Activated T-cell treated with anti-CD3 and anti-CD28 coated beads for 24 hours (primary cell): ENCODE results near the gene DDX43.
"Not testable (repeated sequence)": the region's sequence is repeated elsewhere in the genome, so short reads cannot be mapped to it uniquely, and the experiment has no call there.

Source experiments
- DNase-seq: peaks from one replicate; pipeline ENCODE4 v3.0.0-alpha.2; 2020; ENCODE audit warnings: low read depth

DDX43 gene

GRCh38 chr6:73388800-73389512 is 5.7 kb upstream of the DDX43 start:
- DNase-seq, result peak; percentile 28

DNA sequence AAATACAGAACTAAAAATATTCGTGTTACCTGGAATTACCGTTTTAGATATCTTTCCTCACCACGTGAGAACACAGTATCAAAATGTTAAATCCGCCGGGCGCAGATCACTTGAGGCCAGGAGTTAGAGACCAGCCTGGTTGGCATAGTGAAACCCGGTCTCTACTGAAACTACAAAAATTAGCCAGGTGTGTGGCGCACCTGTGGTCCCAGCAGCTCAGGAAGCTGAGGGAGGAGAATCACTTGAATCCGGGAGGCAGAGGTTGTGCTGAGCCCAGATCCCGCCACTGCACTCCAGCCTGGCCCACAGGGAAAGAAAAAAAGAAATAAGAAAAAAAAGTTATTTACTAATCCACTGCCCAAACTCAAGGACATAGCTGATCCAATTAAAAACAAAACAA is 4.8 kb upstream of the DDX43 start:
- DNase-seq, result no peak

GRCh38 chr6:73391675-73392074 is 3.0 kb upstream of the DDX43 start:
- no peak for DNase-seq

GRCh38 chr6:73392188-73392587 is 2.4 kb upstream of the DDX43 start:
- not testable (repeated sequence) for DNase-seq

- DNase-seq, result no peak
Measured at GRCh38 chr6:73393278-73393677, 1.4 kb upstream of the DDX43 start.

- DNase-seq, result no peak
Measured at GRCh38 chr6:73395875-73396274, 1.2 kb downstream of the DDX43 start.

GRCh38 chr6:73400656-73401055 is 6.0 kb downstream of the DDX43 start:
- no peak for DNase-seq

DNA sequence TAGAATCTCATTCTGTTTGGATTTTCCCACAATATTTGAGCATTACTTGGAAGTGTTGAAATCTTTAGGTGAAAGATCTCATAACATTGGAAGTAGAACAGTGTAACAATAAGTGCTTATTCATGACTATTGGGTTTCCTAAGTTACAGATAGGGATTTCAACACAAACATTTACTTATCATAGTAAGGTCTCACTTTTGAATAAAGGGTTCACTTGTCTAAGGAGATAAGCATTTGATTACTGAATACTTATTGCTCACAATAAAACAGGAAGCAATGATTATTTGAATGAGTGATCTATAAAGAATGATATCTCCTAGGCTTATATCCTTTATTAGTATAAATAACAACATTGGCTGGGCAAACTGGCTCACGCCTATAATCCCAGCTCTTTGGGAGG is 14.8 kb downstream of the DDX43 start:
- no peak for DNase-seq

DNA sequence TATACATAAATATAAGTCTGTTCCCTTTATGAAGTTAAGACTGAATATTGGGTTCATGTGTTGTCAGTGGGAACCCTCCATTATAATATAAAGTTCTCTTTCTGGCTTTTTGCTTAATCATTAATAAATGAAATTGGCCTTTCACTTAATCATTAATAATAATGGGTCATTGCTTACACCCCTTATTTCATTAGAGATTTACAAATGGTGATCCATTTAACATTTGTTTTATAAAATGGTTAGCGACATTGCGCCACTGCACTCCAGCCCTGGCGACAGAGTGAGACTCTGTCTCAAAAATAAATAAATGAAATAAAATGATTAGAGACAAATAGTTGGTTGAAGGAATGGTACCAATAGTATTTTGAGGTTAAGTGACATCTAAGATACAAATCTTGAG is 18.5 kb downstream of the DDX43 start:
- DNase-seq, result no peak

DNA sequence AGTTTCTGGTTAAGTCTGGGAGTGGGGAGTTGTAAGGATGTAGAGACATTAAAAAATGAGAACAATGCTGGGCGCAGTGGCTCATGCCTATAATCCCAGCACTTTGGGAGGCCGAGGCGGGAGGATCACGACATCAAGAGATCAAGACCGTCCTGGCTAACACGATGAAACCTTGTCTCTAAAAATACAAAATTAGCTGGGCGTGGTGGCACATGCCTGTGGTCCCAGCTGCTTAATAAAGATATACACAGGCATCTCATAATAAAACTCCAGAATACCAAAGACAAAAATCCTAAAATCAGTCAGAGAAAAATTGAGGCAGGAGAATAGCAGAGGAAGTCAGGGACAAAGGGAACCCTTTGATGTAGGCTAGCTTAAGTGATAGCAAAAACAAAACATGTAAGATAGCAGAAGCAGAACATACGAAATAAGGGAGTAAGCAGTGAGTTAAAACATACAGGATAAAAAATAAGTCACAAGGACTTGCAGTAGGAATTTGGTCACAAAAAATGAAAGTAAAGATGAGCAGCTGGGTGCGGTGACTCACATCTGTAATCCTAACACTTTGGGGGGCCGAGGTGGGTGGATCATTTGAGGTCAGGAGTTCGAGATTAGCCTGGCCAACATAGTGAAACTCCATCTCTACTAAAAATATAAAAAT is 23.6 kb downstream of the DDX43 start:
- DNase-seq, result no peak

DNA sequence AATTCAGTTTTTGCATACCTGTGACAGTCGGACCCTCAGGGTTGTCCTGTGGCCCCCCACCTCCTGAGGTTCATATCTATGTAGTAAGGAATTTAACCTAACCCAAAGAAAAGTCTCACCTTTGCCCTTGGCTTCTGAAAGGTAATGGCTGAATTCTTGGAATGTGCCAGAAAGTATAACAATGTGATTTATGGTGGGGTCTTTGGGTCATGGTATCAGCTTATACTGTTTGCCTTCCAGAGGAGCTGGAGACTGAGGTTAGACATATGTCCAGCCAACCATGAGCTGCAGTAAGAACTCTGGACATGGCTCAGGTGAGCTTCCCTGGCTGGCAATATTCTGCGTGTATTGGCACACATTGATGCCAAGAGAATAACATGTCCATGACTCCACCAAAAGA is 26.9 kb downstream of the DDX43 start:
- DNase-seq, result no peak

DNA sequence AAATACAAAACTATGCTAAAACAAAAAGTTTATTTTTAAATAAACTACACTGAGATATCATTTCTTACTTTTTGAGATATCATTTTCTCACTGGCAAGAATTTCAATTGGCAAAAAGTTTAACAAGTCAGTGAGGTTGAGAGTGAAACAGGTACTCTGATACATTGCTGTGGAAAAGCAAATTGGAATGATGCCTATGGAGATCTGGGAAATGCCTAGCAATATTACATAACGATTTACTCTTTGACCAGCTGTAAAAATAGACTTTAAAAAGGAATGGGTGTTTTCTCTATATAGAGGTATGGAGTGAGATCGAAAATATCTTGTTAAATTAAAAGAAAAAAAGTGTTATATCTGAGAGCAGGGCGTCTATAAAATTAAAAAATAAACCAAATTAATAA is 40.6 kb downstream of the DDX43 start:
- DNase-seq, result no peak

GRCh38 chr6:73443555-73443954 is 48.9 kb downstream of the DDX43 start:
- DNase-seq, result no peak

- DNase-seq, result peak; percentile 39
Measured at GRCh38 chr6:73451223-73452106, 56.8 kb downstream of the DDX43 start.

DNA sequence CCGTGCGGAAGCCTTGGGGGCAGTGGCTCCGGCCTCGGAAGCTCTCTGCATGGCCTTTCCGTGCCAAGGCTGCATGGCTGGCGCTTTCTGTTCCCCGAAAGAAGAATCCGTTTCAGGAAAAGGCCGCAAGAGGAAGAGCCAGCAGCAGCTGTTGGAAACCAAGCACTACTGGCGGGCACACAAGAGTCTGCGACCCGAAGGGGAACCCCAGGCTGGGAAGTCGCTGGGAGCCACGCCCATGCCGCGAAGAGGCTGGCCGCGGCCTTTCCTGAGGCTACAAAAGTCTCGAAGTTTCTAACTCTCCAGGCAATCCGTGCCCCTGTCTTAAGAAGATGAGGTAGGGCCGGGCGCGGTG is 57.5 kb downstream of the DDX43 start, which contains the start of gene CGAS:
TSS of gene CGAS (minus strand) at position 191 of the 355 bp plus-strand sequence. CDS start at position 75, 116 bp downstream.
- peak; percentile 71 for DNase-seq

- no peak for DNase-seq
Measured at GRCh38 chr6:73455865-73456629, 61.4 kb downstream of the DDX43 start.

DNA sequence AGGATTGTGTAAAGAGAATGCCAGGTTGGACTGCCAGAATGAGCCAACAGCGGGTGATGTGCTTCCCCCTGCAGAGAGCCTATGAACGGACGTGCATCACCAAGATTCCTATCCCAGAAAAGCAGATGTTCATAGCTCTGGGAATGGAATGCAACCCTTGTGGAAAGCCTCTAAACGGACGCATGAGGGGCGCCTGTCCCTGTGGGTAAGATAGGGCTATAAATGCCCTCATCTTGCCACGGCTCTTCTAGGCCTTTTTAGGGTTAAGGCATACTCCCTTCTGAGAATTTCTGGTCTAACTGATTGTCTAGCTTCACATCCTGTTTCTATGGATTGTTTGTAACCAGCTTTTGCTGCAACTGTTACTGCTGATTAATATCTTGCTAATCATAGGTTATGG is 64.8 kb downstream of the DDX43 start:
- DNase-seq, result not testable (repeated sequence)

GRCh38 chr6:73460056-73460455 is 65.4 kb downstream of the DDX43 start:
- no peak for DNase-seq

DNA sequence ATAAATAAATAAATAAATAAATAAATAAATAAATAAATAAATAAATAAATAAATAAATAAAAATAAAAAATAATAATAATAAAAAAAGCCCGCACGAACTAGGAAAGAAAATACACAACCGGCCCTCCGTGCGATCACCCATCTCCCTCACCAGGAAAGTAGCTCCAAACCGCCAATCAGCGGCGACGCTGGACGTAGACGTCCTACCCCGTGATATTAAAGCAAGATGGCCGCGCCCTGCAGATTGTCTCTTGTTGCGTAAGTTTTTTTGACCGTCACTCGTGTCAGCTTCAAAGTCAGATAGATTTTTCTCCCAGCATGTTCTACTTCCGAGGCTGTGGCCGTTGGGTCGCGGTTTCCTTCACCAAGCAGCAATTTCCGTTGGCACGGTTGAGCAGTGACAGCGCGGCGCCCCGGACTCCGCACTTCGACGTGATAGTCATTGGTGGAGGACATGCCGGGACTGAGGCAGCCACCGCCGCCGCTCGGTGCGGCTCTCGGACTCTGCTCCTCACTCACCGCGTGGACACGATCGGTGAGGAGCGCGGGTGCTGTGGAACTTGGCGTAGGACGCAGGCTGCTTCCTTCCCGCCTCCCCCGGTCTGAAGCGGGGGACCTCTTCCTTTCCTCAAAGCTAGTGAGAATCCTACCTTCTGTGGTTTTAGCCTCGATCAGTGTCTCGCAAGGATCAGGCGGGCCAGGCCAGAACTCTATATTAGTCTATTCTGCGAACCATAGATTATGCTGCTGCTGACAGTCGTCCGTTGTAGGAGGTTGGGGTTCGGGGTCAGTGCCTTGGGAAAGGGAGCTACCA is 67.1 kb downstream of the DDX43 start, which contains the start of gene MTO1:
TSS of gene MTO1 (plus strand) at position 201 of the 814 bp plus-strand sequence. CDS start at position 319, 118 bp downstream.
- DNase-seq, result peak; percentile 77
